Parathyroid adenoma (tissue), 2 donors: ENCODE data around the gene CTSZ.
A peak's percentile ranks its signal among the peaks of the same experiment; 100 is the strongest.

Experiments used
- H2AFZ ChIP-seq: fragments of 300-600 bp; sonication (generic); one replicate; pipeline ENCODE4 v1.7.0; 2017; ENCODE audit warnings: antibody characterized with exemption, mild to moderate bottlenecking
- H3K27ac ChIP-seq: fragments of 300-600 bp; sonication (generic); one replicate; pipeline ENCODE4 v1.7.0; 2017
- H3K27me3 ChIP-seq: fragments of 300-600 bp; sonication (generic); one replicate; pipeline ENCODE4 v1.7.0; 2017; ENCODE audit warnings: low read length; ENCODE audit not compliant: control insufficient read depth, insufficient read depth
- H3K36me3 ChIP-seq: fragments of 300-600 bp; sonication (generic); one replicate; pipeline ENCODE4 v1.7.0; 2017; ENCODE audit warnings: low read length; ENCODE audit not compliant: control insufficient read depth, insufficient read depth
- H3K4me1 ChIP-seq: fragments of 300-600 bp; sonication (generic); one replicate; pipeline ENCODE4 v1.7.0; 2017; ENCODE audit warnings: control low read depth
- H3K4me2 ChIP-seq: fragments of 300-600 bp; sonication (generic); one replicate; pipeline ENCODE4 v1.7.0; 2017; ENCODE audit warnings: low read length
- H3K4me3 ChIP-seq: fragments of 300-600 bp; sonication (generic); one replicate; pipeline ENCODE4 v1.7.0; 2017; ENCODE audit warnings: low read depth, low read length
- H3K79me2 ChIP-seq: fragments of 300-600 bp; sonication (generic); one replicate; pipeline ENCODE4 v1.7.0; 2017; ENCODE audit warnings: control low read depth
- H3K9ac ChIP-seq: fragments of 300-600 bp; sonication (generic); one replicate; pipeline ENCODE4 v1.7.0; 2017; ENCODE audit warnings: mild to moderate bottlenecking
- H3K9me3 ChIP-seq: fragments of 300-600 bp; sonication (generic); one replicate; pipeline ENCODE4 v1.7.0; 2017; ENCODE audit warnings: low read length; ENCODE audit not compliant: control insufficient read depth
- TF ChIP-seq, protein P1 (sequence below): fragments of 300-600 bp; sonication (generic); IDR thresholded peaks from one replicate; pipeline ENCODE4 v1.7.0; 2017; ENCODE audit warnings: antibody characterized with exemption, mild to moderate bottlenecking
- donor health status: primary hyperparathyroidism.

The CTSZ gene

GRCh38 chr20:59039233-59039632 is 32.2 kb upstream of the CTSZ start:
- no peak overlapping the region for H3K27ac ChIP-seq
- H2AFZ ChIP-seq, result no peak overlapping the region
- TF ChIP-seq, protein P1, sequence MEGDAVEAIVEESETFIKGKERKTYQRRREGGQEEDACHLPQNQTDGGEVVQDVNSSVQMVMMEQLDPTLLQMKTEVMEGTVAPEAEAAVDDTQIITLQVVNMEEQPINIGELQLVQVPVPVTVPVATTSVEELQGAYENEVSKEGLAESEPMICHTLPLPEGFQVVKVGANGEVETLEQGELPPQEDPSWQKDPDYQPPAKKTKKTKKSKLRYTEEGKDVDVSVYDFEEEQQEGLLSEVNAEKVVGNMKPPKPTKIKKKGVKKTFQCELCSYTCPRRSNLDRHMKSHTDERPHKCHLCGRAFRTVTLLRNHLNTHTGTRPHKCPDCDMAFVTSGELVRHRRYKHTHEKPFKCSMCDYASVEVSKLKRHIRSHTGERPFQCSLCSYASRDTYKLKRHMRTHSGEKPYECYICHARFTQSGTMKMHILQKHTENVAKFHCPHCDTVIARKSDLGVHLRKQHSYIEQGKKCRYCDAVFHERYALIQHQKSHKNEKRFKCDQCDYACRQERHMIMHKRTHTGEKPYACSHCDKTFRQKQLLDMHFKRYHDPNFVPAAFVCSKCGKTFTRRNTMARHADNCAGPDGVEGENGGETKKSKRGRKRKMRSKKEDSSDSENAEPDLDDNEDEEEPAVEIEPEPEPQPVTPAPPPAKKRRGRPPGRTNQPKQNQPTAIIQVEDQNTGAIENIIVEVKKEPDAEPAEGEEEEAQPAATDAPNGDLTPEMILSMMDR, result no peak
- H3K4me1 ChIP-seq, result peaks cover 2% of the 10 kb centered on the region
- H3K9me3 ChIP-seq, result no peaks in the 10 kb centered on the region
- H3K36me3 ChIP-seq, result no peaks in the 10 kb centered on the region
- no peaks in the 10 kb centered on the region for H3K27me3 ChIP-seq
- no peak overlapping the region for H3K9ac ChIP-seq
- H3K79me2 ChIP-seq, result peaks cover 19% of the 10 kb centered on the region
- H3K4me2 ChIP-seq, result no peak overlapping the region
- no peak overlapping the region for H3K4me3 ChIP-seq

DNA sequence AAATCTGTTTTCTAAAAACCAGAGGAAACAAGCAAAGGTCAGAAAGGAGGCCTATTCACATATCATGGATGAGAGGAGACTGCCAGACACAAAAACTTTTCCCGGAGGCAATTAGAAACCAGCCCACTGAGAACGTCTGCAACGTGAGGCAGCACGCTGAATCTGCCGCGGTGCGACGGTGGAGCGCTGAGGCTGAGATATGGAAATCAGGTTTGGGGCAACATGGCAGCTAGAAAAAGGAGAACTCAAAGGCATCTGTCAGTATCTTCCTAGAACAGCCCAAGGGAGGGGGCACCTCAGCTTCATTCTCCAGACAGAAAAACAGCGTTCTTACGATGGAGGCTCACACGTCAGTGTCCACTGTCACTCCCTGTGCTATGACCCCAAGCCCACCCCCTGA is 30.3 kb upstream of the CTSZ start:
- Histone ChIP-seq H3K79me2 (peaks cover 18% of the 10 kb centered on the region), H3K9me3 (no peaks in the 10 kb centered on the region), H3K27ac (no peak overlapping the region), H3K27me3 (no peaks in the 10 kb centered on the region), H3K4me3 (no peak overlapping the region), H3K9ac (no peak overlapping the region), H3K4me1 (no peaks in the 10 kb centered on the region), H3K36me3 (no peaks in the 10 kb centered on the region), H2AFZ (no peak overlapping the region), H3K4me2 (no peak overlapping the region)
- TF ChIP-seq, protein P1, result no peak

DNA sequence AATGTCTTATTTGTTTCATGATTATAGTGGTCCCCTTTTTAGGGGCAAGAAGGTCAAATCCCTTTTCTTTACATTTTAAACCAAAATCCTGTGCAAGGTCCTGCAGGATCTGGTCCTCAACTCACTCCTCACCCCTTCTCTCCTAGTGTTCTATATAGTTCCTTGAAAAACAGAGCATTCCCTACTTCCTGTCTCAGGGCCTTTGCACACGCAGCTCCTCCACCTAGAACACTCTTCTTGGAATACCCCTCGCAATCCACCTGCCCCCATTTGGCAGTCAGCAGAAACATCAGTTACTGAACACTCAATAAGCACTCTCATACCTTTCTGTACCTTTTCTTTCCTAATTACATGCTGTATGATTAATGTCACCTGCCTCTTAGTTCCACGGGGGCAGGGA is 28.3 kb upstream of the CTSZ start:
- TF ChIP-seq, protein P1, result no peak
- Histone ChIP-seq H3K4me2 (no peak overlapping the region), H3K79me2 (peaks cover 10% of the 10 kb centered on the region), H3K27me3 (no peaks in the 10 kb centered on the region), H2AFZ (no peak overlapping the region), H3K9ac (no peak overlapping the region), H3K4me3 (no peak overlapping the region), H3K36me3 (no peaks in the 10 kb centered on the region), H3K9me3 (no peaks in the 10 kb centered on the region), H3K4me1 (peaks cover 7% of the 10 kb centered on the region), H3K27ac (no peak overlapping the region)

GRCh38 chr20:59033616-59034165 is 26.6 kb upstream of the CTSZ start:
- no peaks in the 10 kb centered on the region for H3K36me3 ChIP-seq
- no peak overlapping the region for H2AFZ ChIP-seq
- TF ChIP-seq, protein P1, result no peak
- no peak overlapping the region for H3K27ac ChIP-seq
- no peak overlapping the region for H3K4me3 ChIP-seq
- no peaks in the 10 kb centered on the region for H3K27me3 ChIP-seq
- no peak overlapping the region for H3K9ac ChIP-seq
- peaks cover 16% of the 10 kb centered on the region for H3K4me1 ChIP-seq
- peaks cover 10% of the 10 kb centered on the region for H3K79me2 ChIP-seq
- no peak overlapping the region for H3K4me2 ChIP-seq
- H3K9me3 ChIP-seq, result no peaks in the 10 kb centered on the region

DNA sequence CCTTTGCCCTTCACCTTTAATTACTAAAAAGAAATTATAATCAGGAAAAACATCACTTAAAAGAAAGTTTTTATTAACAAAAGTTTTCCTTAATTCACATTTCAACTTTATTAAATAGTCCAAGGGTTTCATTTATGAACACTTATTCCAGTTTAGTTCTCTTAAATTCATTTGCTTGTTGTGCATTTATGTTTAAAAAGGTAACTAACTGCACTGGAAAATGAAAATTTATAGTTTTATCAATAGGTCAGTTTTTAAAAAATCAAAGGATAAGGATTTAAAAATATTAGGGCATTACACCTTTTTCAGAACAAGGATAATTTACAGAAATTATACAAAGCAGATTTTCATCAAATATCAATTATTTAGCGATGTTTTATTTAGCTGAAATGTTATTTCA is 26.0 kb upstream of the CTSZ start:
- no peaks in the 10 kb centered on the region for H3K36me3 ChIP-seq
- peaks cover 16% of the 10 kb centered on the region for H3K4me1 ChIP-seq
- peak overlapping the region; percentile 87 for H3K4me3 ChIP-seq
- TF ChIP-seq, protein P1, result no peak
- H3K79me2 ChIP-seq, result peaks cover 10% of the 10 kb centered on the region
- H2AFZ ChIP-seq, result no peak overlapping the region
- peak overlapping the region; percentile 84 for H3K27ac ChIP-seq
- no peak overlapping the region for H3K9ac ChIP-seq
- H3K4me2 ChIP-seq, result peak overlapping the region; percentile 86
- no peaks in the 10 kb centered on the region for H3K9me3 ChIP-seq
- no peaks in the 10 kb centered on the region for H3K27me3 ChIP-seq
